Measurements from ENCODE around the gene SORCS3. TPM values are rescaled to one million over a fixed set of nuclear protein-coding genes. Genes with fewer than 3 reads are reported as not detected.

Gene SORCS3
- total and polyA plus RNA-seq, 9 of the 15 experiments (the other 6 are each of a cell fraction or from before 2014, with no cell fraction given): not detected

GRCh38 chr10:104922810-104923209 is 281.7 kb downstream of the SORCS3 start:
- Histone ChIP-seq H3K4me2 (ENCODE audit: insufficient read depth, low read length) (no peak overlapping the region), H3K4me3 (no peak overlapping the region), H3K4me1 (replicated peaks in 1 of 2; ENCODE audit: control insufficient read depth in 2 of 2, insufficient read depth in 2 of 2, low read length in 2 of 2) (no peaks in the 10 kb centered on the region), H3K79me2 (ENCODE audit: control insufficient read depth, insufficient read depth, low read length) (no peaks in the 10 kb centered on the region), H3K9me3 (replicated peaks; ENCODE audit: control insufficient read depth, insufficient read depth, low read depth, low read length) (no peaks in the 10 kb centered on the region), H4K20me1 (replicated peaks; ENCODE audit: control insufficient read depth, insufficient read depth, low read length) (no peaks in the 10 kb centered on the region), H3K9me1 (ENCODE audit: control insufficient read depth, insufficient read depth, low read length) (no peaks in the 10 kb centered on the region), H2AFZ (ENCODE audit: low read depth, low read length) (no peak overlapping the region), H3K9ac (ENCODE audit: insufficient read depth in 1 of 2, low read depth in 2 of 2, low read length in 2 of 2) (no peak overlapping the region), H3K27ac (ENCODE audit: extremely low read depth, low read depth, low read length) (no peak overlapping the region), H3K27me3 (ENCODE audit: control insufficient read depth in 2 of 2, insufficient read depth in 2 of 2, low read length in 2 of 2) (no peaks in the 10 kb centered on the region), H3K36me3 (ENCODE audit: control insufficient read depth, insufficient read depth, low read length) (no peaks in the 10 kb centered on the region)
- no peak for TF ChIP-seq ZNF75A (CRISPR knock-in tag; IDR thresholded peaks at IDR 0.05)
- FAIRE-seq (no peak), ATAC-seq (no peak), DNase-seq (ENCODE audit: extremely low read depth in 1 of 4, low spot score in 3 of 4) (no peak)
- POLR2A ChIA-PET: no interaction called here
- WGBS (ENCODE audit: insufficient coverage, low coverage, missing lambda C conversion rate): 0% methylated on average over 3 of the region's 3 CpGs
- intact Hi-C loops (cut with micrococcal nuclease): no loop called here
- no TSS peak for BruUV-seq (replicated peaks)
- CTCF ChIA-PET (ENCODE audit: low intra/inter-chr PET ratio): no interaction called here
- in situ Hi-C loops (cut with MboI): no loop called here

GRCh38 chr10:104923501-104923900 is 282.4 kb downstream of the SORCS3 start:
- TF ChIP-seq ETS2 (tag; IDR thresholded peaks at IDR 0.05; ENCODE audit: borderline replicate concordance, poor library complexity, severe bottlenecking) (no peak), MCM7 (IDR thresholded peaks at IDR 0.05) (no peak), ZNF253 (CRISPR knock-in tag; conservative IDR thresholded peaks at IDR 0.05) (no peak), MXI1 (IDR thresholded peaks at IDR 0.05; ENCODE audit: low read depth, low read length) (no peak), ZSCAN29 (IDR thresholded peaks at IDR 0.05) (no peak), ZNF41 (CRISPR knock-in tag; conservative IDR thresholded peaks at IDR 0.05) (no peak)
- WGBS (ENCODE audit: insufficient coverage, low coverage, missing lambda C conversion rate): 0% methylated on average over 3 of the region's 3 CpGs
- no peaks in the 10 kb centered on the region for H3K36me3 ChIP-seq (ENCODE audit: control insufficient read depth, insufficient read depth, low read length)
- no TSS peak for BruUV-seq (replicated peaks)
- H3K4me3 ChIP-seq: no peak overlapping the region
- H3K9me1 ChIP-seq (ENCODE audit: control insufficient read depth, insufficient read depth, low read length): no peaks in the 10 kb centered on the region
- H4K20me1 ChIP-seq (replicated peaks; ENCODE audit: control insufficient read depth, insufficient read depth, low read length): no peaks in the 10 kb centered on the region
- CTCF ChIA-PET (ENCODE audit: low intra/inter-chr PET ratio): no interaction called here
- H3K4me1 ChIP-seq (replicated peaks in 1 of 2; ENCODE audit: control insufficient read depth in 2 of 2, insufficient read depth in 2 of 2, low read length in 2 of 2): no peaks in the 10 kb centered on the region
- DNase-seq (ENCODE audit: extremely low read depth in 1 of 4, low spot score in 3 of 4) (no peak), ATAC-seq (no peak), FAIRE-seq (no peak)
- no peak overlapping the region for H3K27ac ChIP-seq (ENCODE audit: extremely low read depth, low read depth, low read length)
- intact Hi-C loops (cut with micrococcal nuclease) (no loop called here), in situ Hi-C loops (cut with MboI) (no loop called here)
- POLR2A ChIA-PET: no interaction called here
- no peak overlapping the region for H3K4me2 ChIP-seq (ENCODE audit: insufficient read depth, low read length)
- no peaks in the 10 kb centered on the region for H3K9me3 ChIP-seq (replicated peaks; ENCODE audit: control insufficient read depth, insufficient read depth, low read depth, low read length)
- H3K9ac ChIP-seq (ENCODE audit: insufficient read depth in 1 of 2, low read depth in 2 of 2, low read length in 2 of 2): no peak overlapping the region
- no peaks in the 10 kb centered on the region for H3K27me3 ChIP-seq (ENCODE audit: control insufficient read depth in 2 of 2, insufficient read depth in 2 of 2, low read length in 2 of 2)
- no peaks in the 10 kb centered on the region for H3K79me2 ChIP-seq (ENCODE audit: control insufficient read depth, insufficient read depth, low read length)
- no peak overlapping the region for H2AFZ ChIP-seq (ENCODE audit: low read depth, low read length)

Measured in K562 (cell line).